Smooth muscle cell (in vitro differentiated cells): ENCODE results near the gene STK4. TPM values are rescaled to one million over a fixed set of nuclear protein-coding genes. Genes with fewer than 3 reads are reported as not detected.

ENCODE experiments used
- DNase-seq: peaks from one replicate; lab custom pipeline; 2025; ENCODE audit not compliant: unreplicated experiment; lab: John Stamatoyannopoulos, UW
- H2AFZ ChIP-seq: fragments of 200-600 bp; sonication (generic); 2 replicates; pipeline ENCODE4 v1.6.0; 2016; ENCODE audit warnings: antibody characterized with exemption, low read depth, mild to moderate bottlenecking
- H3F3A ChIP-seq: fragments of 200-600 bp; sonication (generic); 2 replicates; pipeline ENCODE4 v1.6.0; 2017; ENCODE audit warnings: antibody characterized with exemption, low read depth
- H3K27ac ChIP-seq: fragments of 200-600 bp; sonication (generic); 2 replicates; pipeline ENCODE4 v1.5.1; 2016; ENCODE audit warnings: low read depth, mild to moderate bottlenecking
- H3K27me3 ChIP-seq: fragments of 200-600 bp; sonication (generic); 2 replicates; pipeline ENCODE4 v1.6.1; 2016; ENCODE audit warnings: low read depth, mild to moderate bottlenecking
- H3K36me3 ChIP-seq: fragments of 200-600 bp; sonication (generic); 2 replicates; pipeline ENCODE4 v1.5.1; 2016; ENCODE audit warnings: low read depth
- H3K4me1 ChIP-seq: fragments of 200-600 bp; sonication (generic); 2 replicates; pipeline ENCODE4 v1.5.1; 2016; ENCODE audit warnings: low read depth
- H3K4me2 ChIP-seq: fragments of 200-600 bp; sonication (generic); 2 replicates; pipeline ENCODE4 v1.6.0; 2016; ENCODE audit warnings: mild to moderate bottlenecking
- H3K4me3 ChIP-seq: fragments of 200-600 bp; sonication (generic); 2 replicates; pipeline ENCODE4 v1.5.1; 2016; ENCODE audit warnings: mild to moderate bottlenecking
- H3K79me2 ChIP-seq: fragments of 200-600 bp; sonication (generic); 2 replicates; pipeline ENCODE4 v1.6.0; 2016; ENCODE audit warnings: low read depth, mild to moderate bottlenecking
- H3K9ac ChIP-seq: fragments of 200-600 bp; sonication (generic); 2 replicates; pipeline ENCODE4 v1.6.0; 2016; ENCODE audit warnings: low read depth
- H3K9me3 ChIP-seq: fragments of 200-600 bp; sonication (generic); replicated peaks from 2 replicates; pipeline ENCODE4 v1.5.1; 2016; ENCODE audit warnings: low read depth
- H4K20me1 ChIP-seq: fragments of 200-600 bp; sonication (generic); 2 replicates; pipeline ENCODE4 v1.6.0; 2016; ENCODE audit warnings: low read depth
- CTCF ChIP-seq: fragments of 200-600 bp; sonication (generic); IDR thresholded peaks from 2 replicates; pipeline ENCODE4 v1.5.1; 2017; ENCODE audit warnings: borderline replicate concordance, mild to moderate bottlenecking, antibody characterized with exemption; ENCODE audit not compliant: insufficient read depth, poor library complexity, severe bottlenecking
- WGBS: methylation state at CpG from one replicate; pipeline ENCODE4 v1.1.7; 2016; ENCODE audit warnings: low lambda C conversion rate; 5-methylcytosine and 5-hydroxymethylcytosine counted together
- polyA plus RNA-seq: library from polyadenylated mRNA; unstranded; fragments of >200 nt; fragmentation: Nextera tagmentation; extraction: Ambion mirVana; gene quantifications from 2 replicates; pipeline ENCODE4 v1.2.1, GENCODE V29; 2016
- total RNA-seq: library from RNA; depleted of rRNA; stranded (reverse); fragments of >200 nt; gene quantifications from 2 replicates; pipeline ENCODE4 v1.2.3, GENCODE V29; 2014

The STK4 gene
- total and polyA plus RNA-seq, 2 experiments from 2014 or later: 16.8 to 33.5 TPM

- peaks cover 6% of the 10 kb centered on the region for H3F3A ChIP-seq
- H3K9ac ChIP-seq: no peak overlapping the region
- DNase-seq: no peak
- H3K4me1 ChIP-seq: peaks cover 26% of the 10 kb centered on the region
- peaks cover 15% of the 10 kb centered on the region for H4K20me1 ChIP-seq
- H3K4me2 ChIP-seq: peak overlapping the region; percentile 88
- H3K27me3 ChIP-seq: no peaks in the 10 kb centered on the region
- H3K79me2 ChIP-seq: peaks cover 25% of the 10 kb centered on the region
- peak overlapping the region; percentile 92 for H3K27ac ChIP-seq
- H3K36me3 ChIP-seq: no peaks in the 10 kb centered on the region
- 49% methylated on average over 3 of the region's 3 CpGs for WGBS
- no peak for TF ChIP-seq CTCF
- H2AFZ ChIP-seq: no peak overlapping the region
- H3K9me3 ChIP-seq: no peaks in the 10 kb centered on the region
- no peak overlapping the region for H3K4me3 ChIP-seq
Measured at GRCh38 chr20:44961870-44962267, 4.4 kb upstream of the STK4 start.

GRCh38 chr20:44962483-44962882 is 3.8 kb upstream of the STK4 start:
- H3K4me1 ChIP-seq: peaks cover 32% of the 10 kb centered on the region
- no peaks in the 10 kb centered on the region for H3K36me3 ChIP-seq
- no peak overlapping the region for H3K4me3 ChIP-seq
- H3K27me3 ChIP-seq: no peaks in the 10 kb centered on the region
- peaks cover 25% of the 10 kb centered on the region for H3K79me2 ChIP-seq
- no peak for DNase-seq
- H4K20me1 ChIP-seq: peaks cover 10% of the 10 kb centered on the region
- H3F3A ChIP-seq: peaks cover 6% of the 10 kb centered on the region
- H3K9me3 ChIP-seq: no peaks in the 10 kb centered on the region
- no peak for TF ChIP-seq CTCF
- H3K4me2 ChIP-seq: no peak overlapping the region
- H3K27ac ChIP-seq: no peak overlapping the region
- H3K9ac ChIP-seq: no peak overlapping the region
- WGBS: 94% methylated on average over 3 of the region's 3 CpGs
- no peak overlapping the region for H2AFZ ChIP-seq

GRCh38 chr20:44963325-44964215 is 2.7 kb upstream of the STK4 start:
- Histone ChIP-seq H3F3A (peaks cover 6% of the 10 kb centered on the region), H3K9ac (no peak overlapping the region), H3K27me3 (no peaks in the 10 kb centered on the region), H2AFZ (no peak overlapping the region), H3K9me3 (no peaks in the 10 kb centered on the region), H3K4me1 (peaks cover 27% of the 10 kb centered on the region), H3K36me3 (no peaks in the 10 kb centered on the region), H4K20me1 (peaks cover 5% of the 10 kb centered on the region), H3K4me2 (no peak overlapping the region), H3K27ac (no peak overlapping the region), H3K4me3 (no peak overlapping the region), H3K79me2 (peaks cover 24% of the 10 kb centered on the region)
- TF ChIP-seq CTCF: no peak
- WGBS: 92% methylated on average over 4 of the region's 4 CpGs
- no peak for DNase-seq
